HFF-Myc (cell line): ENCODE data around the gene MSLN.
"Not testable (repeated sequence)": the region's sequence is repeated elsewhere in the genome, so short reads cannot be mapped to it uniquely, and the experiment has no call there.

Source experiments
- DNase-seq: peaks from one replicate; pipeline ENCODE4 v3.0.0-alpha.2; 2011; ENCODE audit warnings: low read depth; ENCODE audit errors: extremely low read depth
- H3K4me3 ChIP-seq: replicated peaks from 2 replicates; pipeline ENCODE4 v1.5.1; 2011; ENCODE audit warnings: low read depth, mild to moderate bottlenecking, control low read depth, low read length
- TF ChIP-seq, protein P1 (sequence below): IDR thresholded peaks from 2 replicates; pipeline ENCODE4 v1.5.1; 2012; ENCODE audit warnings: mild to moderate bottlenecking, low read depth, low read length, control low read depth; ENCODE audit errors: missing control alignments

The MSLN gene

GRCh38 chr16:772959-773358, 12.4 kb downstream of the MSLN start:
- TF ChIP-seq, protein P1, sequence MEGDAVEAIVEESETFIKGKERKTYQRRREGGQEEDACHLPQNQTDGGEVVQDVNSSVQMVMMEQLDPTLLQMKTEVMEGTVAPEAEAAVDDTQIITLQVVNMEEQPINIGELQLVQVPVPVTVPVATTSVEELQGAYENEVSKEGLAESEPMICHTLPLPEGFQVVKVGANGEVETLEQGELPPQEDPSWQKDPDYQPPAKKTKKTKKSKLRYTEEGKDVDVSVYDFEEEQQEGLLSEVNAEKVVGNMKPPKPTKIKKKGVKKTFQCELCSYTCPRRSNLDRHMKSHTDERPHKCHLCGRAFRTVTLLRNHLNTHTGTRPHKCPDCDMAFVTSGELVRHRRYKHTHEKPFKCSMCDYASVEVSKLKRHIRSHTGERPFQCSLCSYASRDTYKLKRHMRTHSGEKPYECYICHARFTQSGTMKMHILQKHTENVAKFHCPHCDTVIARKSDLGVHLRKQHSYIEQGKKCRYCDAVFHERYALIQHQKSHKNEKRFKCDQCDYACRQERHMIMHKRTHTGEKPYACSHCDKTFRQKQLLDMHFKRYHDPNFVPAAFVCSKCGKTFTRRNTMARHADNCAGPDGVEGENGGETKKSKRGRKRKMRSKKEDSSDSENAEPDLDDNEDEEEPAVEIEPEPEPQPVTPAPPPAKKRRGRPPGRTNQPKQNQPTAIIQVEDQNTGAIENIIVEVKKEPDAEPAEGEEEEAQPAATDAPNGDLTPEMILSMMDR: no peak
- DNase-seq: no peak
- no peak overlapping the region for H3K4me3 ChIP-seq

DNA sequence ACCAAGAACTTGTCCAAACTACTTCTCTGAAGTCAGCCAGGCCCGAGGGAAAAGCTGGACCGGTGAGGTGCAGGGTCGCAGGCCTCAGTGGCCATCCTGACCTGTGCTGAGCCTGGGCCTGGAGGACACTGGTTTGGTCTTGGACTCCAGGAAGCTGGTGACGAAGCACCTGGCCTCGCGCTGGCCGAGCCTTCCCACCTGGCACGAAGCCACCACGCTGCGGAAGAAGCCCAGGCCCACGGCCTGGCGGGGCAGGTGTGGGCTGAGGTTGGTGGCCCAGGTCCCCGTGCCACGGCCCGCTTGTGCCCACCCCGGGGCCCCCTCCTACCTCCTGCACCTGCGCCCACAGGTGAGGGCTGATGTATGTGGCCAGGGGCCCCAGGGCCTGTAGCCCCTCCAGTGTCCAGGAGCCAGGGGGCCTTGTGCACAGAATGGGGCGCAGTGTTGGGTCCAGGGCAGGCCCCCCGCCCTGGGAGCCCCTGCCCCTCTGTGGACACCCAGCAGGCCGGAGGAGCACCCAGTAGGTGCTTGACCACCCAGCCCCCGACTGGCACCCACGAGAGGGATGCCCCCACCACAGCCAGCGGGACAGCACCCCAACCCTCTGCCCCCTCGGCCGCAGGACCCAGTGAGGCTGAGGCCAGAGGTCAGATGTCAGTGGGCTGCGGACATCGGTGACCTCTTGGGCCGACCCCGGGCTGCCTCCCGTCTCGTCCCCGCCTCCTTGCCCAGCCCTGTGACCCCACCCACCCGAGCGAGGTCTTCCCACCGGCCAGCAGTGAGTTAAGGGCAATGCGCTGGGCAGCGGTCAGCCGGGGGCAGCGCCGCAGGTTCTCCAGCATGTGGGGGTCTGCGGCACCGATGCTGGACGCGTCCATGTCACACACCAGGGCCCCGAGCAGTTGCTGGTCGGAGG, 13.8 kb downstream of the MSLN start:
- DNase-seq: no peak
- no peak overlapping the region for H3K4me3 ChIP-seq
- TF ChIP-seq, protein P1: no peak

- TF ChIP-seq, protein P1: no peak
- no peak for DNase-seq
- H3K4me3 ChIP-seq: no peak overlapping the region
These were observed 14.8 kb downstream of the MSLN start for GRCh38 chr16:775236-775796.

- H3K4me3 ChIP-seq, DNase-seq: not testable (repeated sequence)
These were observed 15.8 kb downstream of the MSLN start for GRCh38 chr16:776298-776697.

DNA sequence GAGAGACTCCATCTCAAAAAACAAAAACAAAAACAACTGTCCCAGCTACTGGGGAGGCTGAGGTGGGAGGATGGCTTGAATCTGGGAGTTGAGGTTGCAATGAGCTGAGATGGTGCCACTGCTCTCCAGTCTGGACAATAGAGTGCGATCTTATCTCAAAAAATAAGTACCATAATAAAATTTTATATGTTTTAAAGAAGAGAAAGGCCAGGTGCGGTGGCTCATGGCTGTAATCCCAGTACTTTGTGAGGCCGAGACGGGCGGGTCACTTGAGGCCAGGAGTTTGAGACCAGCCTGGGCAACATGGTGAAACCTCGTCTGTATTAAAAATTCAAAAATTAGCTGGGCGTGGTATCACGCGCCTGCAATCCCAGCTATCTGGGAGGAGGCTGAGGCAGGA, 16.3 kb downstream of the MSLN start:
- TF ChIP-seq, protein P1: no peak

DNA sequence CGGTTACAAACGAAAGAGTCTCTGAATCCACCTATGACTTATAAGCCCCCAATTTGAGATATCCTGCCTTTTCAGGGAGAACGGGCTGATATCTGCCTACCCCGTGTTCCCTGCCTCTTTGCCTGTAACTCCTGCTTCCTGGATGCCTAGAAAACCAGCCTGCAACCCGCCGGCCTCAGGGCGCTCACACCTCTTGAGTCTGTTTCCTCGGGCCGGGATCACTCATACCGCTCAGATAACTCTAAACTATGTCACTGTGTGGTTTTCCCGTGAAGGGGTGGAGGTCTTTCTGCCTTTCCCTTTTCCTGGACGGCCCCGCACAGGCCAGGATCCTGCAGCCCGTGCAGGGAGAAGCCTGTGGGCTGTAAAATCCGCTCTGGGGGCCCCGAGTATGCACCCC, 17.3 kb downstream of the MSLN start:
- TF ChIP-seq, protein P1: no peak
- no peak overlapping the region for H3K4me3 ChIP-seq
- no peak for DNase-seq

More for the DNA sequence above, 16.3 kb downstream of the MSLN start:
- no peak overlapping the region for H3K4me3 ChIP-seq
- DNase-seq: no peak

DNA sequence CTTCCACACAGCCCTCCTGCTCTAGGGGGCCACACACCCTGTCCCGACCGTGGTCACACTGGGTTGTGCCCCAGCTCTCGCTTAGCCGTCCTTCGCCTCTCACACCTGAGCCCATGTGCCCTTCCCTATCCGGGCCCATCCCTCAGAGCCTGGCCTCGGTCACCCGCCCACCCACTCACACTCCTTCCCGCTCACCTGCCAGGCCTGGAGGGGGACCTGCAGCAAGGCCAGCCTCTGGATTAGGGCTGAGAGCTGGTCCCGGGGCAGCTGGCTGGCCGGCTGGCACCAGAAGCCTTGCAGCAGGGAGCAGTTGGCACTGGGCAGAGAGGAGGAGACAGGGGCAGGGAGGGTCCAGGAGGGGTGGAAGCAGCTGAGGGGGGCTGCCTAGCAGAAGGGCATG, 17.9 kb downstream of the MSLN start:
- no peak overlapping the region for H3K4me3 ChIP-seq
- TF ChIP-seq, protein P1: no peak
- no peak for DNase-seq
